Activated naive CD4-positive, alpha-beta T cell treated with anti-CD3 and anti-CD28 coated beads, Interleukin-2, amount 10 ng/mL, durations not matched to agents 7 days and 5 days (primary cell): Measurements from ENCODE around the gene LDLRAP1.
A peak's percentile ranks its signal among the peaks of the same experiment; 100 is the strongest.

ENCODE experiments used
- CTCF ChIA-PET: fragments of 350-600 bp; sonication (Branson Sonifier 250); formaldehyde crosslinking; loops from one replicate; lab custom pipeline; 2021; ENCODE audit warnings: antibody characterized with exemption; lab: Charles Lee
- DNase-seq: peaks from one replicate; pipeline ENCODE4 v3.0.0-alpha.2; 2020
- H3K27ac Mint-ChIP-seq: one replicate; pipeline ENCODE4 v1.8.0; 2021; ENCODE audit warnings: mild to moderate bottlenecking, moderate library complexity, mixed read lengths
- H3K27me3 Mint-ChIP-seq: one replicate; pipeline ENCODE4 v1.8.0; 2021; ENCODE audit warnings: mild to moderate bottlenecking, mixed read lengths
- H3K36me3 Mint-ChIP-seq: one replicate; pipeline ENCODE4 v1.8.0; 2021; ENCODE audit warnings: mixed read lengths
- H3K4me1 Mint-ChIP-seq: one replicate; pipeline ENCODE4 v1.8.0; 2021; ENCODE audit warnings: mixed read lengths
- H3K4me3 Mint-ChIP-seq: one replicate; pipeline ENCODE4 v1.8.0; 2021; ENCODE audit warnings: mild to moderate bottlenecking, moderate library complexity, mixed read lengths
- H3K9me3 Mint-ChIP-seq: one replicate; pipeline ENCODE4 v1.8.0; 2021; ENCODE audit warnings: mixed read lengths

The LDLRAP1 gene

GRCh38 chr1:25613091-25613490 is 69.7 kb downstream of the LDLRAP1 start:
- Mint-ChIP-seq H3K9me3 (no peaks in the 10 kb centered on the region), H3K36me3 (no peaks in the 10 kb centered on the region), H3K4me1 (peaks cover 35% of the 10 kb centered on the region), H3K4me3 (no peak overlapping the region), H3K27me3 (peaks cover 62% of the 10 kb centered on the region), H3K27ac (peak overlapping the region; percentile 12)
- CTCF ChIA-PET, result interaction anchor here (0.8 kb wide), 1 partner anchor 185 kb away, joined by 3 read pairs; no protein-coding TSS in a partner anchor
- no peak for DNase-seq

GRCh38 chr1:25614501-25615171 is 71.2 kb downstream of the LDLRAP1 start:
- Mint-ChIP-seq H3K4me1 (peaks cover 42% of the 10 kb centered on the region), H3K4me3 (no peak overlapping the region), H3K9me3 (no peaks in the 10 kb centered on the region), H3K27ac (no peak overlapping the region), H3K27me3 (peaks cover 62% of the 10 kb centered on the region), H3K36me3 (peaks cover 13% of the 10 kb centered on the region)
- no peak for DNase-seq
- CTCF ChIA-PET, result interaction anchor here (1.0 to 1.4 kb wide), 3 partner anchors 28 to 77 kb away, joined by 3 to 4 read pairs (median 4); no protein-coding TSS in a partner anchor

DNA sequence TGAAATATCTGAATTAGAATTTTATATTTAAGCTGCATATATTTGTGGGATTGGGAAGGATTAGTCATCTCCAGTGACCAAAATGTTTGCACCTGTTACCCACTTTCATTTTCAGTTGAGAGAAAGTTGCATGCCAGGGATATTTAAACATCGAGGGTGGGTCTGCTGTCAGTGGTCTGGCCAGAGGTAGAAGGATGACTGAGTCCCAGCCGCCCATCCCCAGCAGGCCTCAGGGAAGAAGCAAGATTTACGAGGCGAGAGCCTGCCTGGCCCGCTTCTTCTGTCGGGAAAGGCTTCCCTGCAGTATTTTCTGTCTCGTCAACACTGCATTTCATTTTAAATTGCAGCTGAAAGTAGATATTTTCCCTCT is 71.8 kb downstream of the LDLRAP1 start:
- CTCF ChIA-PET, result interaction anchor here (1.0 to 1.4 kb wide), 3 partner anchors 27 to 77 kb away, joined by 3 to 4 read pairs (median 4); no protein-coding TSS in a partner anchor
- Mint-ChIP-seq H3K27me3 (peaks cover 57% of the 10 kb centered on the region), H3K4me3 (peak overlapping the region; percentile 63), H3K9me3 (no peaks in the 10 kb centered on the region), H3K36me3 (peaks cover 19% of the 10 kb centered on the region), H3K27ac (peak overlapping the region; percentile 69), H3K4me1 (peaks cover 45% of the 10 kb centered on the region)
- DNase-seq, result no peak

DNA sequence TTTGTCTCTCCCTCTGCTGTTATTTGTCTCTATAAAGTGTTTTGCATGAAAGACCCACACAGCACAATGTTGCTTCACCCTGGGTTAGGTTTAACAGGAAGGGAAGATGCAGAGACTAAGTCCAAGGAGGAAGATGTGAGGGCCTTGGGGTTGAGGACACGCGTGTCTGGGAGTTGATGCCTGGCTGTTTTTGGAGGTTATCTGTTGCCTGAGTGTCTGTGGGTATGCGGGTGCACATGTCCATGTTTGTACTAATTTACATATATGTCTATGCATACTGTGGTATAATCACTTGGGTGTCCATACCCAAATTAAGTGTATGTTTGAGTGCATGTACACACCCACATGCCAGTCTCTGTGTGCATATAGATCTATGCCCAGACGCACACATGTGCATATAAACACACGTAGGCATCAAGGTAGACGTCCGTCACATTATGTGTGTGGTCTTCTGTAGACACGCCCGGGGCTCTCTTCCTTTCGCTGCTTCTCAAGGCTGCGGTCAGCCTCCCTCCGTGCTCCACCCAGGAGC is 72.2 kb downstream of the LDLRAP1 start:
- H3K27me3 Mint-ChIP-seq, result peaks cover 57% of the 10 kb centered on the region
- peaks cover 48% of the 10 kb centered on the region for H3K4me1 Mint-ChIP-seq
- CTCF ChIA-PET, result interaction anchor here (1.0 to 1.4 kb wide), 2 partner anchors 43 to 77 kb away, joined by 4 read pairs; no protein-coding TSS in a partner anchor

GRCh38 chr1:25616095-25616986 is 72.9 kb downstream of the LDLRAP1 start, which contains the start of gene MAN1C1:
Gene MAN1C1, plus strand, starts transcription at chr1:25616791. Its CDS starts 1,007 bp downstream, at chr1:25617798.
- peaks cover 51% of the 10 kb centered on the region for H3K4me1 Mint-ChIP-seq
- DNase-seq, result peak; percentile 85
- H3K4me3 Mint-ChIP-seq, result peak within 1 kb of the TSS; percentile 76
- peaks cover 52% of the 10 kb centered on the region for H3K27me3 Mint-ChIP-seq
- no peaks in the 10 kb centered on the region for H3K9me3 Mint-ChIP-seq
- H3K36me3 Mint-ChIP-seq, result peaks cover 29% of the 10 kb centered on the region
- H3K27ac Mint-ChIP-seq, result peak within 1 kb of the TSS; percentile 24
- CTCF ChIA-PET, result no interaction called here

More for the DNA sequence above, 72.2 kb downstream of the LDLRAP1 start:
- Mint-ChIP-seq H3K9me3 (no peaks in the 10 kb centered on the region), H3K36me3 (peaks cover 23% of the 10 kb centered on the region), H3K27ac (peak overlapping the region; percentile 20), H3K4me3 (peak overlapping the region; percentile 63)
- DNase-seq, result no peak

GRCh38 chr1:25616987-25617624 is 73.7 kb downstream of the LDLRAP1 start:
- H3K4me1 Mint-ChIP-seq, result peaks cover 59% of the 10 kb centered on the region
- no peaks in the 10 kb centered on the region for H3K9me3 Mint-ChIP-seq
- H3K4me3 Mint-ChIP-seq, result peak overlapping the region; percentile 76
- CTCF ChIA-PET, result interaction anchor here (2.2 kb wide), 1 partner anchor 175 kb away, joined by 11 read pairs; no protein-coding TSS in a partner anchor
- H3K27me3 Mint-ChIP-seq, result peaks cover 52% of the 10 kb centered on the region
- peak; percentile 62 for DNase-seq
- H3K27ac Mint-ChIP-seq, result no peak overlapping the region
- H3K36me3 Mint-ChIP-seq, result peaks cover 35% of the 10 kb centered on the region

- Mint-ChIP-seq H3K27me3 (peaks cover 44% of the 10 kb centered on the region), H3K9me3 (no peaks in the 10 kb centered on the region), H3K27ac (peak overlapping the region; percentile 91), H3K36me3 (peaks cover 39% of the 10 kb centered on the region), H3K4me3 (peak overlapping the region; percentile 99), H3K4me1 (peaks cover 66% of the 10 kb centered on the region)
- CTCF ChIA-PET, result interaction anchor here (0.7 to 3.5 kb wide), 12 partner anchors 9 to 179 kb away, joined by 3 to 32 read pairs (median 8); no protein-coding TSS in a partner anchor
- DNase-seq, result peak; percentile 39
These were observed 74.4 kb downstream of the LDLRAP1 start for GRCh38 chr1:25617625-25618432.

DNA sequence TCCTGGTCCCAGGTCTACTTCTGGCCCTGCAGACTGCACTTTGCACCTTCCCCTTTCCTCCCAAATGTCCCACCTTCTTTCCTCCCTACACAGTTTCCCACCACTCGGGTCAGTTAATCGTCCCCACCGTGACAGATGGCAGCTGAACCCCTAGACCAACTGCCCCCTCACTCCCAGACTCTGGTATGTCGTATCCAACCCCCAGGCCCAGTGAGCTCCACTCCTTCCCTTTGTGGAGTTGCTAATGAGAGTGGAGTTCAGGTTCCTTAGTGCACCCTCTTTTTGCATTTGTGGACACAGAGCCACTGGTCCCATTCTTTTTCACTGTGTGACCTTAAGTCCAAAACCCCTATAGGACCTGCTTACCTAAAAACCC is 75.0 kb downstream of the LDLRAP1 start:
- Mint-ChIP-seq H3K36me3 (peaks cover 44% of the 10 kb centered on the region), H3K9me3 (no peaks in the 10 kb centered on the region), H3K27ac (peak overlapping the region; percentile 91), H3K4me3 (peak overlapping the region; percentile 99), H3K4me1 (peaks cover 72% of the 10 kb centered on the region), H3K27me3 (peaks cover 40% of the 10 kb centered on the region)
- DNase-seq, result no peak
- CTCF ChIA-PET, result interaction anchor here (0.7 to 3.5 kb wide), 18 partner anchors 9 to 192 kb away, joined by 3 to 32 read pairs (median 5); no protein-coding TSS in a partner anchor
